Epidermal melanocyte (primary cell): ENCODE measurements around the gene UBE2H.

ENCODE experiments used
- DNase-seq: peaks from one replicate; pipeline ENCODE4 v3.0.0; 2011; ENCODE audit warnings: low spot score; ENCODE audit not compliant: insufficient read length

UBE2H gene

GRCh38 chr7:129786825-129787563 lies 165.8 kb downstream of the UBE2H start:
- no peak for DNase-seq

- DNase-seq, result no peak
Observed at GRCh38 chr7:129785685-129786514, 166.9 kb downstream of the UBE2H start.

- no peak for DNase-seq
Observed at GRCh38 chr7:129784783-129785684, 167.7 kb downstream of the UBE2H start.

GRCh38 chr7:129784437-129784782 lies 168.3 kb downstream of the UBE2H start:
- no peak for DNase-seq

GRCh38 chr7:129783584-129783919 lies 169.2 kb downstream of the UBE2H start:
- DNase-seq, result no peak

- DNase-seq, result no peak
Observed at GRCh38 chr7:129782818-129783583, 169.8 kb downstream of the UBE2H start.

- DNase-seq, result no peak
Observed at GRCh38 chr7:129781928-129782817, 170.6 kb downstream of the UBE2H start.

- DNase-seq, result no peak
Observed at GRCh38 chr7:129780974-129781927, 171.5 kb downstream of the UBE2H start.
